HEK293 (cell line): ENCODE measurements around the gene PSMD5.

Experiments used
- CTCF ChIA-PET: fragments of 350-600 bp; formaldehyde crosslinking; extraction: SDS; loops from one replicate; lab custom pipeline; 2021; ENCODE audit warnings: antibody characterized with exemption; lab: Yijun Ruan, JAX
- POLR2A ChIA-PET: fragments of 300-600 bp; formaldehyde crosslinking; extraction: SDS; loops from one replicate; lab custom pipeline; 2020; ENCODE audit warnings: antibody characterized with exemption, inconsistent platforms; lab: Yijun Ruan, JAX
- H3K27ac ChIP-seq: fragments of 200-500 bp; sonication (Bioruptor generic); 2 replicates; pipeline ENCODE4 v1.5.1; 2014; ENCODE audit warnings: low read depth, low read length, control low read depth, inconsistent platforms; ENCODE audit errors: extremely low read depth
- H3K36me3 ChIP-seq, 2 experiments: fragments of 200-500 bp in 1 of 2; sonication (Bioruptor generic) in 1 of 2; 1 replicate in 1 of 2; 2 replicates in 1 of 2; pipeline ENCODE4 v1.5.1; 2014 to 2017; ENCODE audit warnings: inconsistent platforms in 2 of 2, low read length in 2 of 2; ENCODE audit not compliant: control insufficient read depth in 2 of 2, insufficient read depth in 1 of 2
- H3K4me1 ChIP-seq: fragments of 200-500 bp; sonication (Bioruptor generic); 2 replicates; pipeline ENCODE4 v1.5.1; 2014; ENCODE audit warnings: mild to moderate bottlenecking, low read length, inconsistent platforms; ENCODE audit not compliant: control insufficient read depth, insufficient read depth
- H3K4me3 ChIP-seq: 2 replicates; pipeline ENCODE4 v1.5.1; 2011; ENCODE audit warnings: low read depth, mild to moderate bottlenecking, control low read depth, low read length, moderate library complexity
- H3K9me3 ChIP-seq: fragments of 200-500 bp; sonication (Bioruptor generic); 2 replicates; pipeline ENCODE4 v1.5.1; 2014; ENCODE audit warnings: low read depth, low read length, inconsistent platforms; ENCODE audit not compliant: control insufficient read depth, insufficient read depth
- FEZF1 ChIP-seq: fragments of 450-650 bp; formaldehyde crosslinking; IDR thresholded peaks from 2 replicates; pipeline ENCODE4 v1.5.1; 2016; ENCODE audit warnings: missing biosample characterization, missing genetic modification characterization
- KLF1 ChIP-seq: fragments of 450-650 bp; formaldehyde crosslinking; IDR thresholded peaks from 2 replicates; pipeline ENCODE4 v1.5.1; 2016; ENCODE audit warnings: missing biosample characterization, missing genetic modification characterization
- KLF8 ChIP-seq: fragments of 450-650 bp; formaldehyde crosslinking; IDR thresholded peaks from 2 replicates; pipeline ENCODE4 v1.5.1; 2016; ENCODE audit warnings: missing biosample characterization, missing genetic modification characterization
- KLF9 ChIP-seq: fragments of 450-650 bp; formaldehyde crosslinking; IDR thresholded peaks from 2 replicates; pipeline ENCODE4 v1.5.1; 2016; ENCODE audit warnings: missing biosample characterization, missing genetic modification characterization, low read depth
- MYNN ChIP-seq: fragments of 450-650 bp; formaldehyde crosslinking; IDR thresholded peaks from 2 replicates; pipeline ENCODE4 v1.5.1; 2016; ENCODE audit warnings: missing biosample characterization, missing genetic modification characterization, borderline replicate concordance
- PRDM1 ChIP-seq: fragments of 450-650 bp; formaldehyde crosslinking; IDR thresholded peaks from 2 replicates; pipeline ENCODE4; 2016; ENCODE audit warnings: missing biosample characterization, missing genetic modification characterization
- SCRT1 ChIP-seq: fragments of 450-650 bp; formaldehyde crosslinking; IDR thresholded peaks from 2 replicates; pipeline ENCODE4 v1.5.1; 2016; ENCODE audit warnings: missing biosample characterization, missing genetic modification characterization, borderline replicate concordance
- YY1 ChIP-seq: fragments of 450-650 bp; formaldehyde crosslinking; IDR thresholded peaks from 2 replicates; pipeline ENCODE4 v1.5.1; 2018; ENCODE audit warnings: missing biosample characterization, missing genetic modification characterization
- ZBTB20 ChIP-seq: fragments of 450-650 bp; formaldehyde crosslinking; IDR thresholded peaks from 2 replicates; pipeline ENCODE4 v1.5.1; 2016; ENCODE audit warnings: missing biosample characterization, missing genetic modification characterization
- ZBTB26 ChIP-seq: fragments of 450-650 bp; formaldehyde crosslinking; optimal IDR thresholded peaks from 2 replicates; pipeline ENCODE3; 2016; ENCODE audit warnings: missing biosample characterization, mild to moderate bottlenecking, missing genetic modification characterization
- ZBTB48 ChIP-seq: fragments of 450-650 bp; formaldehyde crosslinking; IDR thresholded peaks from 2 replicates; pipeline ENCODE4 v1.5.1; 2016; ENCODE audit warnings: missing biosample characterization, missing genetic modification characterization
- ZFHX2 ChIP-seq: fragments of 450-650 bp; formaldehyde crosslinking; conservative IDR thresholded peaks from 2 replicates; pipeline ENCODE4 v1.5.1; 2016; ENCODE audit warnings: missing biosample characterization, missing genetic modification characterization
- ZNF10 ChIP-seq: fragments of 450-650 bp; formaldehyde crosslinking; IDR thresholded peaks from 2 replicates; pipeline ENCODE4 v1.5.1; 2017; ENCODE audit warnings: missing biosample characterization, missing genetic modification characterization
- ZNF2 ChIP-seq: fragments of 450-650 bp; formaldehyde crosslinking; IDR thresholded peaks from 2 replicates; pipeline ENCODE4 v1.5.1; 2016; ENCODE audit warnings: missing biosample characterization, missing genetic modification characterization
- ZNF23 ChIP-seq: fragments of 450-650 bp; formaldehyde crosslinking; IDR thresholded peaks from 2 replicates; pipeline ENCODE4 v1.5.1; 2016; ENCODE audit warnings: missing biosample characterization, missing genetic modification characterization, borderline replicate concordance
- ZNF239 ChIP-seq: fragments of 450-650 bp; formaldehyde crosslinking; IDR thresholded peaks from 2 replicates; pipeline ENCODE4 v1.5.1; 2016; ENCODE audit warnings: missing biosample characterization, missing genetic modification characterization
- ZNF24 ChIP-seq: fragments of 450-650 bp; formaldehyde crosslinking; IDR thresholded peaks from 2 replicates; pipeline ENCODE4 v1.5.1; 2016; ENCODE audit warnings: missing biosample characterization, missing genetic modification characterization
- ZNF350 ChIP-seq: fragments of 450-650 bp; formaldehyde crosslinking; IDR thresholded peaks from 2 replicates; pipeline ENCODE4 v1.5.0; 2017; ENCODE audit warnings: missing biosample characterization, mild to moderate bottlenecking, missing genetic modification characterization
- ZNF366 ChIP-seq: fragments of 450-650 bp; formaldehyde crosslinking; conservative IDR thresholded peaks from 2 replicates; pipeline ENCODE4 v1.5.1; 2016; ENCODE audit warnings: missing biosample characterization, missing genetic modification characterization
- ZNF37A ChIP-seq: fragments of 450-650 bp; IDR thresholded peaks from 2 replicates; pipeline ENCODE4 v1.5.1; 2018; ENCODE audit warnings: missing biosample characterization, missing genetic modification characterization
- ZNF558 ChIP-seq: fragments of 450-650 bp; formaldehyde crosslinking; IDR thresholded peaks from 2 replicates; pipeline ENCODE4 v1.5.1; 2016; ENCODE audit warnings: missing biosample characterization, missing genetic modification characterization
- ZNF560 ChIP-seq: fragments of 450-650 bp; formaldehyde crosslinking; IDR thresholded peaks from 2 replicates; pipeline ENCODE4 v1.5.1; 2017; ENCODE audit warnings: missing biosample characterization, missing genetic modification characterization, borderline replicate concordance
- ZNF596 ChIP-seq: fragments of 450-650 bp; IDR thresholded peaks from 2 replicates; pipeline ENCODE4 v1.5.0; 2018; ENCODE audit warnings: missing biosample characterization, mild to moderate bottlenecking, missing genetic modification characterization, moderate library complexity
- ZNF621 ChIP-seq: fragments of 450-650 bp; formaldehyde crosslinking; IDR thresholded peaks from 2 replicates; pipeline ENCODE4 v1.5.1; 2017; ENCODE audit warnings: missing biosample characterization, missing genetic modification characterization
- ZNF76 ChIP-seq: fragments of 450-650 bp; formaldehyde crosslinking; IDR thresholded peaks from 2 replicates; pipeline ENCODE4; 2016; ENCODE audit warnings: low read depth, missing biosample characterization, missing genetic modification characterization, borderline replicate concordance
- ZSCAN23 ChIP-seq: fragments of 450-650 bp; formaldehyde crosslinking; IDR thresholded peaks from 2 replicates; pipeline ENCODE4 v1.5.1; 2016; ENCODE audit warnings: missing biosample characterization, missing genetic modification characterization
- TF ChIP-seq, protein P1 (sequence below): fragments of 450-650 bp; formaldehyde crosslinking; IDR thresholded peaks from 2 replicates; pipeline ENCODE4 v1.5.1; 2016; ENCODE audit warnings: missing biosample characterization, missing genetic modification characterization, low read depth
- TF ChIP-seq, protein P2 (sequence below): fragments of 450-650 bp; formaldehyde crosslinking; IDR thresholded peaks from 2 replicates; pipeline ENCODE4 v1.5.1; 2016; ENCODE audit warnings: missing biosample characterization, missing genetic modification characterization
- TF ChIP-seq, protein P3 (sequence below): fragments of 450-650 bp; formaldehyde crosslinking; IDR thresholded peaks from 2 replicates; pipeline ENCODE4 v1.5.1; 2016; ENCODE audit warnings: missing biosample characterization, missing genetic modification characterization

PSMD5 gene

GRCh38 chr9:120875954-120876841 lies 33.5 kb upstream of the PSMD5 start (continued):
- TF ChIP-seq, protein P1, sequence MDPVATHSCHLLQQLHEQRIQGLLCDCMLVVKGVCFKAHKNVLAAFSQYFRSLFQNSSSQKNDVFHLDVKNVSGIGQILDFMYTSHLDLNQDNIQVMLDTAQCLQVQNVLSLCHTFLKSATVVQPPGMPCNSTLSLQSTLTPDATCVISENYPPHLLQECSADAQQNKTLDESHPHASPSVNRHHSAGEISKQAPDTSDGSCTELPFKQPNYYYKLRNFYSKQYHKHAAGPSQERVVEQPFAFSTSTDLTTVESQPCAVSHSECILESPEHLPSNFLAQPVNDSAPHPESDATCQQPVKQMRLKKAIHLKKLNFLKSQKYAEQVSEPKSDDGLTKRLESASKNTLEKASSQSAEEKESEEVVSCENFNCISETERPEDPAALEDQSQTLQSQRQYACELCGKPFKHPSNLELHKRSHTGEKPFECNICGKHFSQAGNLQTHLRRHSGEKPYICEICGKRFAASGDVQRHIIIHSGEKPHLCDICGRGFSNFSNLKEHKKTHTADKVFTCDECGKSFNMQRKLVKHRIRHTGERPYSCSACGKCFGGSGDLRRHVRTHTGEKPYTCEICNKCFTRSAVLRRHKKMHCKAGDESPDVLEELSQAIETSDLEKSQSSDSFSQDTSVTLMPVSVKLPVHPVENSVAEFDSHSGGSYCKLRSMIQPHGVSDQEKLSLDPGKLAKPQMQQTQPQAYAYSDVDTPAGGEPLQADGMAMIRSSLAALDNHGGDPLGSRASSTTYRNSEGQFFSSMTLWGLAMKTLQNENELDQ, result no peak
- TF ChIP-seq, protein P2, sequence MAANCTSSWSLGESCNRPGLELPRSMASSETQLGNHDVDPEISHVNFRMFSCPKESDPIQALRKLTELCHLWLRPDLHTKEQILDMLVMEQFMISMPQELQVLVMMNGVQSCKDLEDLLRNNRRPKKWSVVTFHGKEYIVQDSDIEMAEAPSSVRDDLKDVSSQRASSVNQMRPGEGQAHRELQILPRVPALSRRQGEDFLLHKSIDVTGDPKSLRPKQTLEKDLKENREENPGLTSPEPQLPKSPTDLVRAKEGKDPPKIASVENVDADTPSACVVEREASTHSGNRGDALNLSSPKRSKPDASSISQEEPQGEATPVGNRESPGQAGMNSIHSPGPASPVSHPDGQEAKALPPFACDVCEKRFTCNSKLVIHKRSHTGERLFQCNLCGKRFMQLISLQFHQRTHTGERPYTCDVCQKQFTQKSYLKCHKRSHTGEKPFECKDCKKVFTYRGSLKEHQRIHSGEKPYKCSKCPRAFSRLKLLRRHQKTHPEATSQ (tag by site-specific recombination), result no peak
- TF ChIP-seq ZSCAN23, result no peak
- TF ChIP-seq KLF8 (tag by site-specific recombination), result 0 out of 2 replicates have a peak, but pooled peaks have one; percentile 27
- no peak for TF ChIP-seq ZNF560
- no peak for TF ChIP-seq MYNN (tag by site-specific recombination)
- TF ChIP-seq ZNF10 (tag by site-specific recombination), result no peak
- no peak for TF ChIP-seq ZNF558 (tag by site-specific recombination)
- peak; percentile 52 for TF ChIP-seq ZBTB48
- TF ChIP-seq SCRT1 (tag by site-specific recombination), result no peak
- peak; percentile 48 for TF ChIP-seq ZFHX2 (tag by site-specific recombination)
- no peak for TF ChIP-seq ZNF37A (tag by site-specific recombination)
- TF ChIP-seq KLF9, result no peak
- TF ChIP-seq FEZF1 (tag by site-specific recombination), result no peak
- no peak for TF ChIP-seq ZNF596 (tag by site-specific recombination)
- peak; percentile 96 for TF ChIP-seq ZBTB20 (tag by site-specific recombination)
- TF ChIP-seq, all 188 proteins: peak for 27

DNA sequence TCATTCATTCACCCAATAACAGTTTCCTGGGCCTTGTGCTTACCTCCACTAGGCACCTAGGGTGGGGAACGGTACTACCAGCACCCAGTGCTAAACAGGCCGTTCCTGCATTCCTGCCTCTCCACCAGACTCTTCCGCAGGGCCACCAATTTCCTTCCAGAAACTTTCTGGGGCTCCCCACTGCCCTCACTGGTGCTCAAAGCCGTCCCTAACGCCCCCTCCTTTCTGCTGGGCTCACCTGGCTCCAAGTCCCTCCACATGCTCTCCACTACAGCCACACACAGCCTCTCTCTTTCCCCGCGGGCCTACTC lies 32.9 kb upstream of the PSMD5 start:
- Histone ChIP-seq H3K9me3 (no peaks in the 10 kb centered on the region), H3K4me3 (peak overlapping the region; percentile 72), H3K4me1 (no peaks in the 10 kb centered on the region), H3K27ac (peak overlapping the region; percentile 24; the same call in 1 of the 2 replicates), H3K36me3 (peaks cover 0 to 29% of the 10 kb centered on the region in 2 experiments; a peak in 2 of 3 replicates)
- ChIA-PET POLR2A (interaction anchor here (1.5 kb wide), 1 partner anchor 33 kb away, joined by 3 read pairs; the partner anchor contains the start of gene PSMD5), CTCF (interaction anchor here (1.2 kb wide), 1 partner anchor 61 kb away, joined by 3 read pairs; no protein-coding TSS in a partner anchor)
- TF ChIP-seq ZNF350 (tag by site-specific recombination) (no peak), PRDM1 (tag by site-specific recombination) (no peak), ZNF366 (no peak), ZNF239 (tag by site-specific recombination) (no peak), KLF1 (no peak), ZNF76 (tag by site-specific recombination) (no peak), ZBTB26 (tag by site-specific recombination) (no peak), ZNF621 (tag by site-specific recombination) (no peak), YY1 (tag by site-specific recombination) (no peak), ZNF2 (tag by site-specific recombination) (no peak), ZNF23 (tag by site-specific recombination) (no peak), ZNF24 (tag by site-specific recombination) (0 out of 2 replicates have a peak, but pooled peaks have one; percentile 7)
- TF ChIP-seq, protein P3, sequence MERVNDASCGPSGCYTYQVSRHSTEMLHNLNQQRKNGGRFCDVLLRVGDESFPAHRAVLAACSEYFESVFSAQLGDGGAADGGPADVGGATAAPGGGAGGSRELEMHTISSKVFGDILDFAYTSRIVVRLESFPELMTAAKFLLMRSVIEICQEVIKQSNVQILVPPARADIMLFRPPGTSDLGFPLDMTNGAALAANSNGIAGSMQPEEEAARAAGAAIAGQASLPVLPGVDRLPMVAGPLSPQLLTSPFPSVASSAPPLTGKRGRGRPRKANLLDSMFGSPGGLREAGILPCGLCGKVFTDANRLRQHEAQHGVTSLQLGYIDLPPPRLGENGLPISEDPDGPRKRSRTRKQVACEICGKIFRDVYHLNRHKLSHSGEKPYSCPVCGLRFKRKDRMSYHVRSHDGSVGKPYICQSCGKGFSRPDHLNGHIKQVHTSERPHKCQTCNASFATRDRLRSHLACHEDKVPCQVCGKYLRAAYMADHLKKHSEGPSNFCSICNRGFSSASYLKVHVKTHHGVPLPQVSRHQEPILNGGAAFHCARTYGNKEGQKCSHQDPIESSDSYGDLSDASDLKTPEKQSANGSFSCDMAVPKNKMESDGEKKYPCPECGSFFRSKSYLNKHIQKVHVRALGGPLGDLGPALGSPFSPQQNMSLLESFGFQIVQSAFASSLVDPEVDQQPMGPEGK (tag by site-specific recombination), result 0 out of 2 replicates have a peak, but pooled peaks have one; percentile 4
